ENCODE measurements around the gene GPR162.

GRCh38 chr12:6772331-6772695 lies 49.3 kb upstream of the GPR162 start, which contains the start of gene LAG3:
- TF ChIP-seq POLR2A (IDR thresholded peaks at IDR 0.05) (no peak), CTCF (IDR thresholded peaks at IDR 0.05) (no peak)

All from esophagus squamous epithelium (tissue), 4 donors.